A204.1 (cell line): ENCODE data around the gene MSMO1.
"Not testable (repeated sequence)": the region's sequence is repeated elsewhere in the genome, so short reads cannot be mapped to it uniquely, and the experiment has no call there.

Experiments used
- FAIRE-seq: peaks from 2 replicates; lab custom pipeline; 2012; peaks lifted over from hg19 to GRCh38; lab: Jason Lieb, UNC

Gene MSMO1

DNA sequence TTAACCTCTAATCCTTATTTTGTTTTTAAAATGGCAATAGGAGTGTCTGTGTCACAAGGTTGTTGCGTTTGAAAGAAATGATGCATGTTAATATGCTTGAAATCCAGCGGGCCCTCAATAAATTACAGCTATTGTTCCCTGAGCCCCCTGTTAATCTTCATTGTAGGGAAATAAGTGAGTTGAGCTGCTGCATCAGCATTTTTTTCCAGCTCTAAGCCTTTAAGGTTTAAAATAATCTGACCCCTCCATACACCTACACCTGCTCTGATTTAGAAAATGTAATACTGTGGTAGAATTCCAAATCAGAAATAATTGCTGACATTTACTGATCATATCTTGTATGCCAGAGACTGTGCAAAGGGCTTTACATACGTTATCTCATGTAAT, 2.6 kb upstream of the MSMO1 start:
- no peak for FAIRE-seq

- FAIRE-seq: no peak
Observed at GRCh38 chr4:165325732-165326512, 1.5 kb upstream of the MSMO1 start.

DNA sequence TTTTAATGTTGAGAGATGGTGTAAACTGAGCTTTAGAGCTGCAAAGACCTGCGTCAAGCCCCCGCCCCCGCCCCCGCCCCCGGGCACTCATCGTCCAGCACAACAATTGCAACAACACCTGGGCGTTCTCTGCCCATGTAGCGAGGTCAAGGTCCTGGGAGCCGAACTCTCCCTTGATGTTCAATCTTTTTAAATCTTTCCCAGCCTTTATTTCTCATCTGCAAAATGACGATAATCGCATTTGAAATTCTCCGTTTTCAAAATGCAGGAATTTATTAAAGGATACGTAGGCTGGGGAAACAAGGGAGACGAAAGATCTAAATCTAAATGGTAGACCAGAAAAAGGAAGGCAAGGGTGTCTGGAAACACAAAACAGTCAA, 648 bp upstream of the MSMO1 start:
- FAIRE-seq: no peak

DNA sequence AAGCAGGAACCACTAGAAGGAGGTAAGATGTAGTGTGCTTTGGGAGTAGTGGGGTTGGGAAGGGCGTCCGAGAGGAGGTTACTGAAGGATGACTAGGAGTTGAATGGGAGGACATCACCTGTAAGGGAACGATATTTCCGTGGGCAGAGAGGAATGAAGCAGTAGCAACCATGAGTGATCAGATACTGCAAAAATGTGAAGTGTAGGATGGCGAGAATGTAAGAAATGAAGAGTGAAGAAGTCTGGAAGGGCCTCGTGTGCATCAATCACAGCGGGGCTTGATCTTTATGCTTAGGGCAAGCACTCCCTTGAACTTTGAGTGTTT, 594 bp downstream of the MSMO1 start:
- FAIRE-seq: no peak

DNA sequence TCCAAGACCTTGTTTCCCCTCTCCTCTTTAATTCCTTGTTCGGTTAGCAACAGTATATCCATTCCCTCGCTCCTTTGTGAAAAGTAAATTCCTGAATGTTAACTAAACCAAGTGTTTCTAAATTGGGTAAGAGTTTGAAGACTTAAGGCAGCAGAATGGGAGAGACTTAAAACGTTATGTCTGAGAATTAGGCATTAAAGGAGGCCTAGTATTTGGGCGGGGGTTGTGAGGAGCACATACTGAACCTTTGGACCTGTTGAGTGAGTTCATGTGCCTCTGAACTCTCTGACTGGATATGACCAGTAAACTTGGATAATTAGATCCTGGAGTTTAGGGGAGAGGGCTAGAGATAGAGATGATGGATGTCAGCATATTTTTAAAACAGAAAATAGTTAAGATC, 1.2 kb downstream of the MSMO1 start:
- FAIRE-seq: no peak

DNA sequence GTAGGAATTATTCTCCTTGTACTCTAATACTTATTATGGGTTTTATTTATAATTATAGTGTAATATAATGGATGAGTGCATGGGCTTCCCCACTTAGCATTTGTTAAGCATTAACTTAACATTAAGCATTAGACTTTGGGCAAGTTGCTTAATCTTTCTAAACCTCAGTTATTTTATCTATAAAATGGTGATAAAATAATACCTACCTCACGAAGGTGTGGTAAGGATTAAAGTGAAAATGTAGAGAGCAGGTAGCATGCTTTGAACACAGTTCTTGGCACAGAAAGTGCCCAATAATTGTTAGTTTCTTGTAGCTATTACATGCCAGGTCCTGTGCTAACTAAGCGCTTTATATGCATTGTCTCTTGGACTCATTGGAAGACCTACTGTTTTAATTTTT, 2.6 kb downstream of the MSMO1 start:
- no peak for FAIRE-seq

DNA sequence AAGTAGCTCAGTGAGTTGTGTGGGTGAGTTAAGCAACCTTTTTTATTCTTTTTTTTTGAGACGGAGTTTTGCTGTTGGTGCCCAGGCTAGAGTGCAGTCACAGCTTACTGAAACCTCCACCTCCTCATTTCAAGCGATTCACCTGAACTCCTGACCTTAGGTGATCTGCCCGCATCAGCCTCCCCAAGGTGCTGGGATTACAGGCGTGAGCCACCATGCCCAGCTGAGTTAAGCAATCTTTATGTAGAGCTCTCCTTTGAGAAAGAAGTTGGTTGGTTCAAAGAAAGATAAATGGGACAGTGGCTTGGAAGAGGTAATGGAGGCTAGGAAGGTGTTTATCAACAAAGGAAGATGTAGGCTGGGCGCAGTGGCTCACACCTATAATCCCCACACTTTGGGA, 3.2 kb downstream of the MSMO1 start:
- FAIRE-seq: no peak

DNA sequence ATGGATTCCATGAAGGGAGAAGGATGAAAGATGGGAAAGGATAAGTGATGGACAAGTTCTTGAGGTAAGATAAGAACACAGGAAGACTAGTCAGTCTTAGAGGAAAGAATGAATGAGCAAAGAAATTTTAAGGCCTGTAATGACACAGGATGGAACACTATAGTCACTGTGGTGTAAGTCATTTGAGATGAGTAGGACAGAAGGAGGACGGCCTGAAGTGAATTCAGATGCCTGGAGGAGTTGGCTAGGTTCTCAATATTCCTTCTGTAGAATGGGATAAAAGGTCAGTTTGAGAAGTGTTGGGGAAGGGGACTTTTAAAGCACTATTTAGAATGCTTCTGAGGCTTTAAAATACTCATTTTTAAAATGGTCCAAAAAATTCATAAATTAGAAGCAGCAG, 3.9 kb downstream of the MSMO1 start:
- no peak for FAIRE-seq

DNA sequence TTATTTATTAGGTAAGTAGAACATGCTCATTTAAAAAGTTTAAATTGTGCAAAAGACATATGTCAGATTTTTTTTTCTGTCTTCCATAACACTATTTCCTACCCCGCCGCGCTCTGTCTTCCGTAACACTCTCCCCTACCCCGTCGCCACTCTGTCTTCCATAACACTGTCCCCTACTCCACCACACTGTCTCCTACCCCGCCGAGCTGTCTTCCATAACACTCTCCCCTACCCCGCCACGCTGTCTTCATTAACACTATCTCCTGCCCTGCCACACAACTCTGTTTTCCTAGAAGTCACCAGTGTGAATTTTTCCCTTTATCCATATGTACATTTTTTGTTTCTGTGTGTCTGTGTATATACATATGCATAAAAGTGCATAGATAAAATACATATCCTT, 4.4 kb downstream of the MSMO1 start:
- FAIRE-seq: no peak

- no peak for FAIRE-seq
Observed at GRCh38 chr4:165332502-165332901, 5.0 kb downstream of the MSMO1 start.

GRCh38 chr4:165335163-165335703, 7.8 kb downstream of the MSMO1 start:
- no peak for FAIRE-seq

DNA sequence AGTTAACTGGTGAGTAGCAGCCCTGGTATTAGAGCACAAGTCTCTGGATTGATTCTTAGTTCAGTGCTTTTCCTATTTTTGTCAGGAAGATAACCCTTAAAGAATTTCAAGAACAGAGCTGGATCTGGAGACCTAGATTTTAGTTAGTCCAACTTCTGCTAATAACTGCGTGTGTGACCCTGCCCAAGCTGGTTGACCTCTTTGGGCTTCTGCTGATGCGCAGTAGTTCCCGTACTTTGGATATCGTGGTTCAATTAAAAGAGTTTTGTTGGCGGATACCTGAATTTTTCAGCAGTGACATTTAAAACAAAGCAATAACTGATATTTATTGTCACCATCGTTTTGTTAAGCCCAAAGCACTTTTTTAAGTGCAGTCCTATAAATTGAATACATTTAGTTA, 9.3 kb downstream of the MSMO1 start:
- FAIRE-seq: no peak

GRCh38 chr4:165342340-165342739, 14.9 kb downstream of the MSMO1 start:
- not testable (repeated sequence) for FAIRE-seq

DNA sequence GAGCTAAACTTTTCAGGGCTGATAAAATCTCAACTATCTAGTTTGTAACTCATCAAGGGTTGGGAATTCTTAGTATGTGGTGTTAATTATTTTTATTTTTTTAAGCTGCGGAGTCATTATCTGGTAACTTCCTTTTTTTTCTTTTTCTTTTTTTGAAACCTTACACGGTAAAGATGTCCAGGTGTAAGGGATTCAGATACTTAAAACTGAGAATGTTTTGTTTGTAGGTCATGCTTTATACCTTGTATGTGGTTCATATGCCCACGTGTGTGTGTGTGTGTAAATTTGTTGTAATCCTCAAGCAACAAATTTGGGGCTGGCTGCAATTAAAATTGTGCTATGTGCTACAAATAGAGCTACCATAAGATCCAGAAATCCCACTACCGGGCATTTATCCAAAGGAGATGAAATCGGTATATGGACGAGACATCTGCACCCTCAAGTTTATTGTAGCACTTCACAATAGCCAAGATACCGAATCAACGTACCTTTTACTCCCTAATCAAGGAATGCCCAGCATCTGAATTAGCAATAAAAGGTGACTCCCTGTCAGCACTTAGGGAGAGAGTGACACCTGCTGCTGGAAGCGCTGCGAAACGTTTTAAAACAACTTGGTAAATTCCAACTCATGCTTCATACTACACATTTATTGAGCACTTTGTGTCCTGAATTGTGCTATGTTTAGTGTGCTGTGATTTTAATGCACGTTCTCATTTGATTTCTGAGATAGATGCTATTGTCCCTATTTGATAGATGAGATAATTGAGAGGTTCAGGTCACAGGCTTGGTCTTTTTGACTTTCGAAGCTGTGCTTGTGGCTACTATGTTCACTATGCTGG, 16.1 kb downstream of the MSMO1 start:
- FAIRE-seq: no peak

DNA sequence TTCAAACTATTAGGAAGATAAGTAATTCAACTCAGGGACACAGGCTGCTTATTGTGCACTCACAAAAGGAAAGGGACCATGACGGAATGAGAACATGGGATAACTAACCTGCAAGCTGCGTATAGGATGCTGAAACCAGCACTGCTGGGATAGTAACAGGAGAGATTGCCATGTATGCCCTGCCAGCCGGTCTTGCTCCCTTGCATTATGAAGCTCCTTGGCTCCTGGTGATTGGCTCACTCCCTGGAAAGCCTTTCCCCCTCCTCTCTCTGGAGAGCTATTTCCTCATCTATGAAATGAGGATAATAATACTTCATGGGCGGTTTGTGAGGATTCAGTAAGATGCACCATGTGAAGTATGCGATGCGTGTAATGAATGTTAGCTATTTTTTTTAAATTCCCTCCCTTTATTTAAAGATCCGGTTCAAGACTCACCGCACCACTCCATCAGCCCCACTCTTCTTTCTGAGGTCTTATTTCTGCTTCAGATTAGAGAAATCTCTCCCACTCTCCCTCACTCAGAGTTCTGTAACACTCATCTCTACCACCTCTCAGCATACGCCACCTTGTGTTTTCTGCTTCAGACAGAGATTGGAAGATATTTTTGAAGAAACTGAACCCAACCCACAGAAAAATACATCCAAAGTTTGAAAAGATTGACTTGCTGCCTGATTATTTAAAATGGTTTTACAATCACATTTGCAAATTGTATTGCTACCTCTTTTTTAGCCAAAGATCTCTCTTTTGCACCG, 18.4 kb downstream of the MSMO1 start:
- FAIRE-seq: no peak

DNA sequence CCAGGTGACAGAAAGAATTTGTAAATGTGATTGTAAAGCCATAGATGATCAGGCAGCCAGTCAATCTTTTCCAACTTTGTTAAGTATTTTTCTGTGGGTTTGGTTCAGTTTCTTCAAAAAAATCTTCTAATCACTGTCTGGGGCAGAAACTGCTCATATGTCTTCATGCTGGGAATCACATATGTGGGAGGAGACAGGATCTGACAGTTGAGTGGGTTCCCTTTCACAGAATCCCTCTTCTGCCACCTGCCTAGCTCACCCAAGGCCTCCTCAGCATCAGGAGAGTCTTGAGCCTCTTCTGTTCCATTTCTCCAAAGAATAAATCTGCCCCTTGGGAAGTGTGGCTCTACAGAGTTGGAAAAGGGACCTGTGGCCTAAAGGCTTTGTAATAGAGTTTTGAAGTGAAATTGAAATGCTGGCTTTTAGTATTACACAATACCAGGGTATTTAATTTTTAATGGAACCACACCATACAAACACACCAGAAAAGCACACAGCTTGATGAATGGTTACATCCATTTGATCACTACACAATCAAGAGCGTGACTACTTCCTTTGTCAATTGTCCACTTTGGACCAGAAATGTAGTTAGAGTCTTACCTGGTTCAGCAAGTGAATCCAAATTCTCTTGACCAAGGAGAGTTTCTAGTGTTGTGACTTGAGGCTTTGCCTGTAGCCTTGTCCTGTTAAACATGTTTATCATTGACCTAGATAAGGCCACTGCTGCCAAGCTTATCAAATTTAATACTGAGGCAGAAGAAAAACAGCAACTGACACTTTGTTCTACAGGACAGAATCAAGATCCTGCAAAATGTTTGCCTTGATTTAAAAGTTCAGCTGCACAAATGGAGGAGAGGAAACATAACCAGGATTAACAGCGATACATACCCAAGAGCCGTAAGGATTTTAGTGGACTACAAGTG, 20.4 kb downstream of the MSMO1 start:
- no peak for FAIRE-seq

DNA sequence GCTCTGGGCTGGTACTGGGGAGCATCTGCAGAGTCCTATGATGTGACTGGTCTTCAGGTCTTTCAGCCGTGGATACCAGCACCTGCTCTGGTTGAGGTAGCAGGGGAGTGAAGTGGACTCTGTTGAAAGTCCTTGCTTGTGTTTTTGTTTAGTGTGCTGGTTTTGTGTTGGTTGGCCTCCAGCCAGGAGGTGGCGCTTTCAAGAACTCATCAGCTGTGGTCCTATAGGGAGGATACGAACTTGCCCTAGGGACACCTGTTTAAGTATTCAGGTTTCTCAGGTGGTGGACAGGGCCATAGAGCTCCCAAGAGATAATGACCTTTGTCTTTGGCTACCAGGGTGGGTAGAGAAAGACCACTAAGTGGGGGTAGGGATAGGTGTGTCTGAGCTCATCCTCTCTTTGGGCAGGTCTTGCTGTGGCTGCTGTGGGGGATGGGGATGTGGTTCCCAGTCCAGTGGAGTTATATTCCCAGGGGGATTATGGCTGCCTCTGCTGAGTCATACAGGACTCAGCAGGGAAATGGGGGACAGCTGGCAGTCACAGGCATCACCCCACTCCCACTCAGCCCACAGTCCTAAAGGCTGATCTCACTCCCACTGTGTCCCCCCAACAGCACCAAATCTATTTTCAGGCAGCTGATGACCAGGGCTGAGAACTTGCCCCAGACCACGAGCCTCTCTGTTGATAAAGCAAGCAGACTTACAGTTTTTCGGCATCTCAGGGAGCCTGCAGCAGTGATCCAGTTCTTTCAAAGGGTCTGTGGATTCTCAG, 24.1 kb downstream of the MSMO1 start:
- no peak for FAIRE-seq

- FAIRE-seq: no peak
Observed at GRCh38 chr4:165355900-165356300, 28.4 kb downstream of the MSMO1 start.

- FAIRE-seq: no peak
Observed at GRCh38 chr4:165359506-165359905, 32.0 kb downstream of the MSMO1 start.

GRCh38 chr4:165360041-165360695, 32.7 kb downstream of the MSMO1 start:
- no peak for FAIRE-seq
